Ascending aorta (tissue), 2 donors: ENCODE data around the gene GON7. TPM values are rescaled to one million over a fixed set of nuclear protein-coding genes. Genes with fewer than 3 reads are reported as not detected.

Experiments
- DNase-seq, 2 donors: peaks; one replicate each; pipeline ENCODE4 v3.0.0-alpha.2; 2019; ENCODE audit warnings: low spot score in 2 of 2
- H3K27ac ChIP-seq, 2 donors: fragments of 200-600 bp; sonication (generic); one replicate each; pipeline ENCODE4 v1.5.1; 2016 to 2017; ENCODE audit warnings: mild to moderate bottlenecking in 1 of 2
- H3K27me3 ChIP-seq: fragments of 200-600 bp; sonication (generic); one replicate; pipeline ENCODE4 v1.5.1; 2017
- H3K36me3 ChIP-seq, 2 donors: fragments of 200-600 bp; sonication (generic); one replicate each; pipeline ENCODE4 v1.5.1; 2016
- H3K4me1 ChIP-seq, 2 donors: fragments of 200-600 bp; sonication (generic); one replicate each; pipeline ENCODE4 v1.5.1; 2016 to 2017; ENCODE audit warnings: mild to moderate bottlenecking in 1 of 2
- H3K4me3 ChIP-seq, 2 donors: fragments of 200-600 bp; sonication (generic); one replicate each; pipeline ENCODE4 v1.5.1; 2016 to 2017; ENCODE audit warnings: mild to moderate bottlenecking in 1 of 2
- H3K9me3 ChIP-seq, 2 donors: fragments of 200-600 bp; sonication (generic); one replicate each; pipeline ENCODE4 v1.5.1; 2016
- CTCF ChIP-seq, 3 experiments: fragments of 200-600 bp in 2 of 3; fragments of 450-650 bp in 1 of 3; sonication (generic) in 2 of 3; IDR thresholded peaks; one replicate each; pipeline ENCODE4 v1.5.1; 2016 to 2019; ENCODE audit warnings: antibody characterized with exemption in 3 of 3, mild to moderate bottlenecking in 1 of 3, moderate library complexity in 1 of 3
- intact Hi-C: fragments of 100-400 bp; cut with DNase I; formaldehyde crosslinking; loops from one replicate; pipeline ENCODE4 v1.15.1; 2023
- total RNA-seq: library from RNA; depleted of rRNA; stranded (reverse); fragments of >200 nt; gene quantifications from one replicate; pipeline ENCODE4 v1.1.0, GENCODE V29; 2016

Gene GON7
- 4.6 TPM for total RNA-seq

GRCh38 chr14:93206793-93207467 is at the start of gene GON7, which contains the start of gene UBR7:
Gene GON7, minus strand, starts transcription at chr14:93207065. Its CDS starts 28 bp downstream, at chr14:93207037.
Gene UBR7, plus strand, starts transcription at chr14:93207256. Its CDS starts 36 bp downstream, at chr14:93207292.
- Histone ChIP-seq H3K9me3 (no peaks in the 10 kb centered on the region), H3K36me3 (peaks cover 10% of the 10 kb centered on the region in 2 donors), H3K27ac (peak within 1 kb of the TSS; percentile 85 to 86), H3K4me1 (peaks cover 8 to 11% of the 10 kb centered on the region in 2 donors), H3K4me3 (peak within 1 kb of the TSS; percentile 65 to 72), H3K27me3 (no peaks in the 10 kb centered on the region)
- peak in 2 of 3 experiments; percentile 5 to 31 for TF ChIP-seq CTCF (IDR thresholded peaks at IDR 0.05)
- DNase-seq: peak; percentile 78 to 97
- intact Hi-C loops: loop anchor here (1.0 to 5.0 kb wide), 3 partner anchors 23 to 126 kb away; partner anchors contain the start of genes BTBD7, ITPK1 and MOAP1

- DNase-seq: no peak
- Histone ChIP-seq H3K4me1 (no peaks in the 10 kb centered on the region), H3K27ac (no peak overlapping the region), H3K4me3 (no peak overlapping the region), H3K27me3 (no peaks in the 10 kb centered on the region), H3K36me3 (peaks cover 50 to 75% of the 10 kb centered on the region in 2 donors), H3K9me3 (no peaks in the 10 kb centered on the region)
- TF ChIP-seq CTCF (IDR thresholded peaks at IDR 0.05): no peak
- intact Hi-C loops: no loop called here
Measured at GRCh38 chr14:93249128-93249831, 42.4 kb upstream of the GON7 start.

- no peaks in the 10 kb centered on the region for H3K4me1 ChIP-seq
- intact Hi-C loops: no loop called here
Measured at GRCh38 chr14:93246534-93246933, 39.7 kb upstream of the GON7 start.

GRCh38 chr14:93245764-93246420 is 39.0 kb upstream of the GON7 start:
- H3K27ac ChIP-seq: no peak overlapping the region
- no peaks in the 10 kb centered on the region for H3K27me3 ChIP-seq
- no peaks in the 10 kb centered on the region for H3K9me3 ChIP-seq
- H3K4me1 ChIP-seq: no peaks in the 10 kb centered on the region
- no peak for TF ChIP-seq CTCF (IDR thresholded peaks at IDR 0.05)
- intact Hi-C loops: no loop called here
- no peak overlapping the region for H3K4me3 ChIP-seq
- peaks cover 58 to 76% of the 10 kb centered on the region in 2 donors for H3K36me3 ChIP-seq
- no peak for DNase-seq

More at GRCh38 chr14:93246534-93246933, 39.7 kb upstream of the GON7 start:
- TF ChIP-seq CTCF (IDR thresholded peaks at IDR 0.05): no peak
- Histone ChIP-seq H3K27me3 (no peaks in the 10 kb centered on the region), H3K9me3 (no peaks in the 10 kb centered on the region), H3K4me3 (no peak overlapping the region), H3K27ac (no peak overlapping the region), H3K36me3 (peaks cover 58 to 76% of the 10 kb centered on the region in 2 donors)
- DNase-seq: no peak

- no peak for TF ChIP-seq CTCF (IDR thresholded peaks at IDR 0.05)
- DNase-seq: no peak
Measured at GRCh38 chr14:93240678-93241000, 33.8 kb upstream of the GON7 start.

More at GRCh38 chr14:93240678-93241000, 33.8 kb upstream of the GON7 start:
- Histone ChIP-seq H3K27me3 (no peaks in the 10 kb centered on the region), H3K36me3 (peaks cover 43 to 48% of the 10 kb centered on the region in 2 donors), H3K4me3 (no peak overlapping the region), H3K9me3 (no peaks in the 10 kb centered on the region), H3K4me1 (no peaks in the 10 kb centered on the region), H3K27ac (no peak overlapping the region)
- intact Hi-C loops: no loop called here
